ENCODE data around the gene RBMS3.

DNA sequence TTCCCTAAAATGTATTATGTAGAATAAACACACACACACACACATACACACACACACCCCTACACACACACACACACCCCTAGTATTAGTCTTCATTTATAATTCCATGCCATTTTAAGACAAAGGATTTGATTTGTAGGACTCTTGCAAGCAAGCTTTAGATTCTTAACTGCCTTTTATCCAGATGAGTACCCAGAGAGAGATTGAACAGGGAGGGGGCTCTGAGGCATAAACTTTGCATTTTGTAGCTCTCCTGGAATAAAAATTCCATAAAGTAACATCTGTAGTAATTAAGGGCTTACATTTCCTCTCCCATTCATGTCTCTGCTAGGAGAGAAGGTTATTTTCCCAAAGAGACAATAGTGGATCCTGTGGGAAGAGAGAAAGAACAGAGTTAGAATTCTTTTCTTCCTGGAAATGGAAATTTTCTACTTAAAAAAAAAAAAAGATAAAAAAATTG lies 479.4 kb downstream of the RBMS3 start:
- TF ChIP-seq, protein P1, sequence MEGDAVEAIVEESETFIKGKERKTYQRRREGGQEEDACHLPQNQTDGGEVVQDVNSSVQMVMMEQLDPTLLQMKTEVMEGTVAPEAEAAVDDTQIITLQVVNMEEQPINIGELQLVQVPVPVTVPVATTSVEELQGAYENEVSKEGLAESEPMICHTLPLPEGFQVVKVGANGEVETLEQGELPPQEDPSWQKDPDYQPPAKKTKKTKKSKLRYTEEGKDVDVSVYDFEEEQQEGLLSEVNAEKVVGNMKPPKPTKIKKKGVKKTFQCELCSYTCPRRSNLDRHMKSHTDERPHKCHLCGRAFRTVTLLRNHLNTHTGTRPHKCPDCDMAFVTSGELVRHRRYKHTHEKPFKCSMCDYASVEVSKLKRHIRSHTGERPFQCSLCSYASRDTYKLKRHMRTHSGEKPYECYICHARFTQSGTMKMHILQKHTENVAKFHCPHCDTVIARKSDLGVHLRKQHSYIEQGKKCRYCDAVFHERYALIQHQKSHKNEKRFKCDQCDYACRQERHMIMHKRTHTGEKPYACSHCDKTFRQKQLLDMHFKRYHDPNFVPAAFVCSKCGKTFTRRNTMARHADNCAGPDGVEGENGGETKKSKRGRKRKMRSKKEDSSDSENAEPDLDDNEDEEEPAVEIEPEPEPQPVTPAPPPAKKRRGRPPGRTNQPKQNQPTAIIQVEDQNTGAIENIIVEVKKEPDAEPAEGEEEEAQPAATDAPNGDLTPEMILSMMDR (IDR thresholded peaks at IDR 0.05 in 2 of 3, conservative IDR thresholded peaks at IDR 0.05 in 1 of 3; ENCODE audit: borderline replicate concordance in 1 of 3, insufficient read depth in 1 of 3, low read depth in 2 of 3, low read length in 2 of 3) = no peak
- TF ChIP-seq EZH2 (IDR thresholded peaks at IDR 0.05) (no peak), SP1 (IDR thresholded peaks at IDR 0.05; ENCODE audit: low read depth) (no peak), POLR2A (IDR thresholded peaks at IDR 0.05; ENCODE audit: borderline replicate concordance, extremely low read depth, insufficient read depth, insufficient read length) (no peak), CBX3 (IDR thresholded peaks at IDR 0.05; ENCODE audit: low read depth) (no peak), POLR2AphosphoS5 (IDR thresholded peaks at IDR 0.05; ENCODE audit: low read depth, low read length) (no peak), RAD21 (IDR thresholded peaks at IDR 0.05; ENCODE audit: low read depth) (no peak), ZFX (IDR thresholded peaks at IDR 0.05) (no peak), EZH2phosphoT487 (IDR thresholded peaks at IDR 0.05; ENCODE audit: borderline replicate concordance) (no peak), ZNF274 (IDR thresholded peaks at IDR 0.05; ENCODE audit: low read depth, low read length) (no peak)
- TF ChIP-seq, protein P2, sequence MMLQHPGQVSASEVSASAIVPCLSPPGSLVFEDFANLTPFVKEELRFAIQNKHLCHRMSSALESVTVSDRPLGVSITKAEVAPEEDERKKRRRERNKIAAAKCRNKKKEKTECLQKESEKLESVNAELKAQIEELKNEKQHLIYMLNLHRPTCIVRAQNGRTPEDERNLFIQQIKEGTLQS (IDR thresholded peaks at IDR 0.05) = no peak

Data from HCT116 (cell line).